Glomerular visceral epithelial cell (primary cell): ENCODE measurements around the gene MAP4K1.

Experiments
- DNase-seq: peaks from one replicate; pipeline ENCODE4 v3.0.0-alpha.2; 2016; ENCODE audit errors: extremely low spot score

MAP4K1 gene

DNA sequence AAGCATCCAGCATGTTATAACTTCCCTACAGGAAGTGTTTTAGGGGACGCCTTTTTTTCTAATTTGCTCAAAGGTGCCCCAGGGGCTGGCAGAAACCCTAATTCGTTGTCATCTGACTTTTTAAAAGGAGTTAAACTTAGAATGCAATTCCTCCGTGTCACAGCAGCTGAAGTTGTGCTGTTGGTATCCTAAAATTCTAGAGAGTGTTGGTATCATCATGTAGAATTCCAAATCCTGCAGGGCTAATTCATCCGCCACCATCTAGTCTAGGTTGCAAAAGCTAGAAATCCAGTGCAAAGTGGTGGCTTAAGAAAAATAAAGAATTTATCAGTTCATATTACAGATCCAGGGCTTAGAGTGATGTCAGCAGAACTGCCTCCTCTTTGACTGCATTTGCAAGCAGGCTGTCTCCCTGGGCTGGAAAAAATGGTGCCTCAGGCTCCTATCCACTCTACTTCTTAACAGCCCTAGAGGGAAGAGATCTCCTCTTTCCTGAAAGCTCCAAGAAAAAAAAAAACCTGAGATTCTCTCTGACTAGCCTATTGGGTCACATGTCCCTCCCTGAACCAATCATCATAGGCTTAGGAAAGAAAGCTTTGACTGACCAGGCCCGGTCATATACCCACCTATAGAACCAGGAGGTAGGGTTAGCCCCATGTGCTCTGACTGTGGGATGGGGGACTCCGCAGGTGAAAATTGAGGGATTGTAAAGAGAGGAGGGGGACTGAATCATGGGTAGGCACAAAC lies 73.0 kb downstream of the MAP4K1 start:
- no peak for DNase-seq

DNA sequence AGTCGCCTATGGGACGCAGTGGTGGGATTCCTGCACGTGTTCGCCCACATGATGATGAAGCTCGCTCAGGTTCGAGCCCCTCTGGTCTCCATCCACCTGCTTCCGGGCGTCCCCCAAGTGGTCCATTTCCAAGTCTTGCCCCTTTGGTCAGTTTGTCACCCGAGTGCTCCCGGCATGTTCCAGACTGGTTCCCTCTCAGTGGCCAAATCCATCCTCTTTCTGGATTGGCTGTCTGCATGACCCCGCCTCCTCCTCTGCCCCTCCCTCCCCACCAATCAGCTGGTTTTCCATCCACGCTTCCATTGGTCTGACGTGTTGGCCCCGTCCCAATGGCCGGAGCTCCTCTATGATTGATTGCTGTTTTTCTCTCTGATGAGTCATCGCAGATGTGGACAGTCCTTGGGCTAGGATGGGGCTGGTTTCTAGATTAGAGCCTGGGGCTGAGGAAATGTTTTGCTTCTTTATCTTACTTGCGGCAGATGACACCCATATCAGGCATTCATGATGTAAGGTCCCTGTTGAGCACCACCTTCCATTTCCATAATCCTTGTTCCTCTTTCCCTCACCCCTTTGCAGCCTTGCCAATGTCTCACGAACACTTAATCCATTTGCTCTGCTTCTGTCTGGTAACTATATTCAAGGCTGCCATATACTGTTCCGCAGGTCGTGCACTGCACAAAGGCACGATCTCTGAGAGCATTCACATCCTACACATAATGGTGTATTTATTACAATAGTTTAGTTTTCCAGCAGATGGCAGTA lies 73.8 kb downstream of the MAP4K1 start:
- DNase-seq: peak; percentile 89

- DNase-seq: no peak
Measured at GRCh38 chr19:38543286-38543806, 74.4 kb downstream of the MAP4K1 start.

GRCh38 chr19:38542040-38542439 lies 75.7 kb downstream of the MAP4K1 start:
- no peak for DNase-seq

GRCh38 chr19:38539751-38540150 lies 78.0 kb downstream of the MAP4K1 start:
- DNase-seq: no peak

DNA sequence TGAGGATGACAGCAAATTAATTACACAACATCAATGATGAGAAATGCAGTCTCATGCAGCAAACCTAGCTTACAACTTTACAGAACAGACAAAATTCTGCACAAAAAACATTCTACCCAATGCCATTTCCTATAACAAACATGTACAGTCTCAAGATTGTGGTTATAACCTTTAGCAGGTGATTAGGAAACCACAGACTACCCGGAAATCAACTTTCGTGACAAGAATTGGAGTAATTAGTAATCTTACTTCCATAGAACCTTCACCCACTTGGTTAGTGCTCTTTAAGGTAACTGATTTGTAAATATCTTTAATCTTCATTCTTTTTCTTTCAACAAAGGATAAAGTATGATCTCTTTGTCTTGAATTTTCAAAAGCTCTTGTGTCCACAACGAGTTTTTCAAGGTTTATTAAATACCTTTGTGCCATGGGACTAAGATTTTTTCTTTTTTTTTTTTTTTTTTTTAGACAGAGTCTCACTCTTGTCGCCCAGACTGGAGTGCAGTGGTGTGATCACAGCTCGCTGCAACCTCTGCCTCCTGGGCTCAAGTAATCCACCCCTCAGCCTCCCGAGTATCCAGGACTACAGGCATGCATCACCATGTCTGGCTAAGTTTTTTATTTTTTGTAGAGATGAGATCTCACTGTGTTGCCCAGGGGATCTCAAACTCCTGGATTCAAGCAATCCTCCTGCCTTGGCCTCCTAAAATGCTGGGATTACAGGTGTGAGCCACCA lies 78.8 kb downstream of the MAP4K1 start:
- no peak for DNase-seq

DNA sequence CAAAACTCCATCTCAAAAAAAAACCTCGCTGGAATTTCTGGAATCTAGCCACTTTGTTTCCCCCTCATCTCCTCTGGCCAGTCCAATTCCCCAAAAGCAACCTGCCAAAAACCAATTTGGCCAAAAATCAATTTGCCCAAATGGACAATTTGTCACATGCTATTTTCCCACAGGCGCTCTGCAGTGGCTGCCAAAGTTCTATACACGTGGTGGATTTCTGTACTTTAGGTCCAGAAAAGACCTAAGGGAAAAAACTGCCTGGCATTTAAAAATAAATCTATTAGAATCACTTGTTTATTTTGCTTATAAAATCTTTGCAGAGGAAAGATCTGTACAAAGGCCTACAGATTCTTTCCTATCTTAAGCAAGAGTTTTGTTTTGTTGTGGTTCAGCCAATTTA lies 79.4 kb downstream of the MAP4K1 start:
- no peak for DNase-seq
